GM23338 (cell line): ENCODE measurements around the gene HMGCS2.

ENCODE experiments used
- CTCF ChIP-seq, 2 experiments: fragments of 200-600 bp in 1 of 2; sonication (generic) in 1 of 2; conservative IDR thresholded peaks; 2 replicates each; pipeline versions ENCODE4 v1.5.1 to v1.6.1; 2016 to 2017; ENCODE audit warnings: antibody characterized with exemption in 2 of 2, low read depth in 2 of 2, mild to moderate bottlenecking in 2 of 2, moderate library complexity in 1 of 2
- EZH2 ChIP-seq: fragments of 200-600 bp; sonication (generic); IDR thresholded peaks from one replicate; pipeline ENCODE4 v1.8.0; 2017; ENCODE audit warnings: antibody characterized with exemption, mild to moderate bottlenecking, low read depth; ENCODE audit not compliant: unreplicated experiment
- EZH2phosphoT487 ChIP-seq: fragments of 200-600 bp; sonication (generic); IDR thresholded peaks from one replicate; pipeline ENCODE4 v1.8.1; 2018; ENCODE audit warnings: antibody characterized with exemption; ENCODE audit not compliant: unreplicated experiment
- JUNB ChIP-seq: IDR thresholded peaks from one replicate; pipeline ENCODE4 v1.6.1; 2016; ENCODE audit warnings: antibody characterized with exemption; ENCODE audit not compliant: unreplicated experiment
- POLR2AphosphoS5 ChIP-seq: IDR thresholded peaks from 2 replicates; pipeline ENCODE4 v1.6.1; 2016; ENCODE audit warnings: antibody characterized with exemption, low read depth
- REST ChIP-seq: IDR thresholded peaks from one replicate; pipeline ENCODE4 v1.6.1; 2018; ENCODE audit warnings: antibody characterized with exemption; ENCODE audit not compliant: unreplicated experiment

- TF ChIP-seq EZH2: no peak
- no peak for TF ChIP-seq EZH2phosphoT487
- TF ChIP-seq CTCF (conservative IDR thresholded peaks at IDR 0.05; ENCODE audit: low read depth in 2 of 2): no peak
- TF ChIP-seq REST: no peak
- no peak for TF ChIP-seq JUNB
- TF ChIP-seq POLR2AphosphoS5: no peak
Measured at GRCh38 chr1:119814288-119814687, 45.6 kb upstream of the HMGCS2 start.
